Left lung (tissue), 10 donors: Measurements from ENCODE around the gene PDE11A. TPM values are rescaled to one million over a fixed set of nuclear protein-coding genes. Genes with fewer than 3 reads are reported as not detected.
A peak's percentile ranks its signal among the peaks of the same experiment; 100 is the strongest.

Source experiments
- ATAC-seq: fragments of 200-7000 bp; cut with Tn5 transposase; one replicate; pipeline ENCODE4 v1.9.1; 2020; ENCODE audit warnings: moderate library complexity
- DNase-seq, 4 donors: peaks; one replicate each; pipeline ENCODE4 v3.0.0-alpha.2; 2013 to 2020
- H3K27ac ChIP-seq, 2 donors: fragments of 200-600 bp; sonication (generic) in 1 of 2; one replicate each; pipeline versions ENCODE4 v1.5.0 to v1.8.0; 2020 to 2021
- H3K27me3 ChIP-seq, 2 donors: fragments of 200-600 bp; sonication (generic) in 1 of 2; one replicate each; pipeline versions ENCODE4 v1.5.0 to v1.8.0; 2020 to 2021
- H3K36me3 ChIP-seq, 2 donors: fragments of 200-600 bp; sonication (generic) in 1 of 2; one replicate each; pipeline versions ENCODE4 v1.5.0 to v1.8.0; 2020 to 2021
- H3K4me1 ChIP-seq, 2 donors: fragments of 200-600 bp; one replicate each; pipeline ENCODE4 v1.8.0; 2021
- H3K4me3 ChIP-seq, 2 donors: fragments of 200-600 bp; sonication (generic) in 1 of 2; one replicate each; pipeline versions ENCODE4 v1.5.0 to v1.8.0; 2020 to 2021; ENCODE audit warnings: mild to moderate bottlenecking in 1 of 2
- H3K9me3 ChIP-seq, 2 donors: fragments of 200-600 bp; sonication (generic) in 1 of 2; one replicate each; pipeline versions ENCODE4 v1.5.0 to v1.8.0; 2020 to 2021
- intact Hi-C, 2 donors: fragments of 100-400 bp; cut with DNase I; formaldehyde crosslinking; loops; one replicate each; pipeline versions ENCODE4 v1.11.2 to v1.14.2; 2022
- polyA plus RNA-seq, 6 donors: library from polyadenylated mRNA; unstranded; fragments of 120-200 nt; gene quantifications; one replicate each; pipeline ENCODE4 v1.2.1, GENCODE V29; 2013; ENCODE audit not compliant: insufficient read length in 6 of 6
- total RNA-seq, 2 donors: library from RNA; stranded (reverse); fragmentation: NEBNext Ultra II Directional; extraction: Animal tissue kit (Norgen Biotek cat#: 25700); gene quantifications; one replicate each; pipeline ENCODE4 v1.2.1, GENCODE V29; 2021
- TF ChIP-seq, protein P1 (sequence below), 2 donors: fragments of 200-600 bp; sonication (generic) in 1 of 2; IDR thresholded peaks; one replicate each; pipeline versions ENCODE4 v1.5.0 to v1.8.0; 2021; ENCODE audit warnings: antibody characterized with exemption in 2 of 2
- donor health status: DM: no; HTN: yes; CAD: no.
- donor health status: DM: no; HTN: no; CAD: no.

The PDE11A gene
- total and polyA plus RNA-seq, 8 donors = 0.24 to 0.73 (median 0.35) TPM

DNA sequence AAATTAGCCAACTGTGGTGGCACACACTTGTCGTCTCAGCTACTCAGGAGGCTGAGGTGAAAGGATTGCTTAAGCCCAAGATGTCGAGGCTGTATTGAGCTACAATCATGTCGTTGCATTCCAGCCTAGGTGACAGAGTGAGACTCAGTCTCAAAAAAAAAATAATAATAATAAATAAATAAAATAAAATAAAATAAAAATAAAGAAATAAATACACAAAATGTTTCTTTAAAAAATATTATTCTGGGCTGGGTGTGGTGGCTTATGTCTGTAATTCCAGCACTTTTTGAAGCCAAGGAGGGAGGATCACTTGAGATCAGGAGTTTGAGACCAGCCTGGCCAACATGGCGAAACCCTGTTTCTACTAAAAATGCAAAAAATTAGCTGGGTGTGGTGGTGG is 407.2 kb downstream of the PDE11A start:
- DNase-seq (no peak), ATAC-seq (no peak)
- TF ChIP-seq, protein P1, sequence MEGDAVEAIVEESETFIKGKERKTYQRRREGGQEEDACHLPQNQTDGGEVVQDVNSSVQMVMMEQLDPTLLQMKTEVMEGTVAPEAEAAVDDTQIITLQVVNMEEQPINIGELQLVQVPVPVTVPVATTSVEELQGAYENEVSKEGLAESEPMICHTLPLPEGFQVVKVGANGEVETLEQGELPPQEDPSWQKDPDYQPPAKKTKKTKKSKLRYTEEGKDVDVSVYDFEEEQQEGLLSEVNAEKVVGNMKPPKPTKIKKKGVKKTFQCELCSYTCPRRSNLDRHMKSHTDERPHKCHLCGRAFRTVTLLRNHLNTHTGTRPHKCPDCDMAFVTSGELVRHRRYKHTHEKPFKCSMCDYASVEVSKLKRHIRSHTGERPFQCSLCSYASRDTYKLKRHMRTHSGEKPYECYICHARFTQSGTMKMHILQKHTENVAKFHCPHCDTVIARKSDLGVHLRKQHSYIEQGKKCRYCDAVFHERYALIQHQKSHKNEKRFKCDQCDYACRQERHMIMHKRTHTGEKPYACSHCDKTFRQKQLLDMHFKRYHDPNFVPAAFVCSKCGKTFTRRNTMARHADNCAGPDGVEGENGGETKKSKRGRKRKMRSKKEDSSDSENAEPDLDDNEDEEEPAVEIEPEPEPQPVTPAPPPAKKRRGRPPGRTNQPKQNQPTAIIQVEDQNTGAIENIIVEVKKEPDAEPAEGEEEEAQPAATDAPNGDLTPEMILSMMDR (IDR thresholded peaks at IDR 0.05) = no peak
- no peaks in the 10 kb centered on the region for H3K27me3 ChIP-seq
- no peaks in the 10 kb centered on the region for H3K36me3 ChIP-seq
- no peak overlapping the region for H3K4me3 ChIP-seq
- intact Hi-C loops = no loop called here
- no peaks in the 10 kb centered on the region for H3K9me3 ChIP-seq
- no peak overlapping the region for H3K27ac ChIP-seq
- no peaks in the 10 kb centered on the region for H3K4me1 ChIP-seq

DNA sequence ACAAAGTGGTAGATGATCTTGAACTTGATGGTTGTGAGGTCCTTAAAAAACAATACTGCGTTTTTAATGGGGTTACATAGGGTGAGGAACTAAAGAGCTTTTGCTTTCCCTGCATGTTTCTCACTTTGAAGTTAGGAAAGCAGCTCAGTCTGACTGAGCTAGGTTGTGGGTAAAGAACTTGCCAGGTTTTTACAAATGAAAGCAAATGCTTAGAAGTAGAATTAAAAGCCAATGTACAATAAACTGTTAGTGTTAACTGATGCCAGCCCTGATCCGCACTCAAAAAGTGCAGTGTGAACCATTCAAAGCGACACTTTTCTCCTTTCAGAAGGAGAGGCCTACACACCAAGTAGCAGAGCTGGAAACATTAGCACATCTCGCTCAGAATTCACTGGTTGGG is 409.7 kb downstream of the PDE11A start:
- Histone ChIP-seq H3K4me3 (no peak overlapping the region), H3K9me3 (no peaks in the 10 kb centered on the region), H3K36me3 (no peaks in the 10 kb centered on the region), H3K27me3 (no peaks in the 10 kb centered on the region), H3K27ac (no peak overlapping the region), H3K4me1 (no peaks in the 10 kb centered on the region)
- intact Hi-C loops = no loop called here
- DNase-seq = no peak
- ATAC-seq = no peak
- TF ChIP-seq, protein P1 (IDR thresholded peaks at IDR 0.05) = no peak

DNA sequence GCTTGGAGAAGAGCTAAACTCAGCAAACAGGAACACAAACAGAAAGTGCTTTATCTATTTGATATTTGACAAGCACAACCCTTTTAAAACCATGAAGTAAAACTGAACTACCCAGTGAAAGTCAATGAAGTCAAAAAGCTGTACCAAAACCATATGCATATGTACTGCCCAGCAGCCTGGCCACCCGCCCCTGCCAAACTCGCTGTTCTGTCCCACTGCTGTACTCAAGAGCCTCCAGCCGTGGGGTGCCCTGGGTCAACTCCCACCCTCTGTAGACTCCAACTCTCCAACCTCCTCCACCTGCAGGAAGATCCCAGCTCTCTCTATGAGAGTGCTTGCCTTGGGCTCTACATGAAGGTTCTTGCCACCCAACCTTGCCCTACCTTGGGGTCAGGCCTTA is 411.8 kb downstream of the PDE11A start:
- Histone ChIP-seq H3K36me3 (no peaks in the 10 kb centered on the region), H3K27ac (no peak overlapping the region), H3K9me3 (no peaks in the 10 kb centered on the region), H3K4me3 (no peak overlapping the region), H3K4me1 (no peaks in the 10 kb centered on the region), H3K27me3 (no peaks in the 10 kb centered on the region)
- DNase-seq (peak in 1 of 4 donors; percentile 69), ATAC-seq (no peak)
- TF ChIP-seq, protein P1 (IDR thresholded peaks at IDR 0.05) = no peak
- intact Hi-C loops = no loop called here

DNA sequence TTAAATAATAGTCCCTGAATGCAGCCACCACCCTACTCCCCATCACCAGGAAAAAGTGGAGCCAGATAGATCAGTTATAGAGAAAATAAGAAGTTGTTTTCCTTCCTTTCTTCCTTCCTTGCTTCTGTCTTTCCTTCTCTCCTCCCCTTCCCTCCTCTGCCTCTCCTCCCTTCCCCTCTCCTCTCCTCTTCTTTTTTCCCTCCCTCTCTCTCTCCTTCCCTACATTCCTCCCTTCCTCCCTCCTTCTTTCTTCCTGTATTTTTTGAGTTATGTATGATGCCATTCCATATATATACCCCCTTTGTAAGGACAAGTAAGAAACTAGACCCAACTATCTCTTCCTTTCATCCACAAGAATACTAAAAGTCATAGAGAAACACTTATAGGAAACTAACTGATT is 414.3 kb downstream of the PDE11A start:
- no peak overlapping the region for H3K4me3 ChIP-seq
- H3K27me3 ChIP-seq = no peaks in the 10 kb centered on the region
- no peaks in the 10 kb centered on the region for H3K4me1 ChIP-seq
- DNase-seq (no peak), ATAC-seq (no peak)
- no peaks in the 10 kb centered on the region for H3K9me3 ChIP-seq
- no peak overlapping the region for H3K27ac ChIP-seq
- no peaks in the 10 kb centered on the region for H3K36me3 ChIP-seq
- TF ChIP-seq, protein P1 (IDR thresholded peaks at IDR 0.05) = no peak
- intact Hi-C loops = no loop called here

DNA sequence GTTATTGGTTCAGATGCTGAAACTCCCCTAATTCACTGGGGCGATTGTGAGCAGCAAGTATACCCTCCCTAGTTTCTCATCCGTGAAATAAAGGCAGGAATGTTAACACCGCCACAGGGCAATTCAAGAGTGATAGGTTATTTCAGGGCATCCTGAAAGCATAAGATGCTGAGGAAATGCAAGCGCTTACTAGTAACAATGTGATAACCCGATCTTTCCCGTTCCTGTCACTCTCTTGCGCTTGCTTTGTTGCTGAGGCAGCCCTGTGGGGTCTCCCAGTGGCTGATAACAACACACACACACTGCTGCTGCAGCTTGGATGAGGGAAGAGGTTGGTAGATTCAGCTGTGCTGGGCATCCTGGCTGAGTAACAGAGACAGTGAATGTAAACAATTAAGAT is 420.7 kb downstream of the PDE11A start:
- Histone ChIP-seq H3K9me3 (no peaks in the 10 kb centered on the region), H3K27me3 (peaks cover 0 to 10% of the 10 kb centered on the region in 2 donors), H3K36me3 (no peaks in the 10 kb centered on the region), H3K4me1 (no peaks in the 10 kb centered on the region), H3K27ac (no peak overlapping the region), H3K4me3 (no peak overlapping the region)
- no peak for DNase-seq
- no peak for ATAC-seq
- TF ChIP-seq, protein P1 (IDR thresholded peaks at IDR 0.05) = no peak
- intact Hi-C loops = no loop called here
